Panc1 (cell line): ENCODE measurements around the gene BCL2.

Experiments used
- CTCF ChIP-seq: fragments of 450-650 bp; IDR thresholded peaks from 2 replicates; pipeline ENCODE4 v1.5.1; 2017; ENCODE audit warnings: mild to moderate bottlenecking
- REST ChIP-seq, 2 experiments: IDR thresholded peaks; 2 replicates each; pipeline ENCODE4 v1.6.1; 2011 to 2012; ENCODE audit warnings: low read depth in 2 of 2, control low read depth in 1 of 2, low read length in 1 of 2, mild to moderate bottlenecking in 1 of 2, moderate library complexity in 1 of 2; ENCODE audit not compliant: insufficient read depth in 1 of 2

- TF ChIP-seq CTCF (no peak), REST (IDR thresholded peaks at IDR 0.05; ENCODE audit: insufficient read depth in 1 of 2, low read depth in 2 of 2, low read length in 1 of 2) (no peak)
These were observed 198.9 kb downstream of the BCL2 start for GRCh38 chr18:63120620-63121019.
